HUES6 (cell line): ENCODE measurements around the gene ATP8A2.

ENCODE experiments used
- H3K27ac ChIP-seq: 2 replicates; pipeline ENCODE4 v1.7.0; 2013; ENCODE audit warnings: low read depth, mild to moderate bottlenecking, low read length, inconsistent platforms
- H3K27me3 ChIP-seq: 2 replicates; pipeline ENCODE4 v1.6.1; 2013; ENCODE audit warnings: low read length; ENCODE audit not compliant: control insufficient read depth, insufficient read depth
- H3K36me3 ChIP-seq: 2 replicates; pipeline ENCODE4 v1.6.1; 2013; ENCODE audit warnings: low read length; ENCODE audit not compliant: control insufficient read depth, insufficient read depth
- H3K4me1 ChIP-seq: 2 replicates; pipeline ENCODE4 v1.6.1; 2013; ENCODE audit warnings: low read length; ENCODE audit not compliant: control insufficient read depth, insufficient read depth
- H3K4me3 ChIP-seq: 2 replicates; pipeline ENCODE4 v1.5.1; 2013; ENCODE audit warnings: low read depth, low read length
- H3K9ac ChIP-seq: one replicate; pipeline ENCODE4 v1.6.1; 2013; ENCODE audit warnings: mild to moderate bottlenecking, low read length
- H3K9me3 ChIP-seq: 2 replicates; pipeline ENCODE4 v1.6.1; 2013; ENCODE audit warnings: low read depth, low read length; ENCODE audit not compliant: control insufficient read depth, insufficient read depth

ATP8A2 gene

GRCh38 chr13:26048741-26049140, 677.0 kb downstream of the ATP8A2 start:
- peaks cover 6% of the 10 kb centered on the region for H3K4me1 ChIP-seq
- H3K9ac ChIP-seq, result no peak overlapping the region
- no peak overlapping the region for H3K27ac ChIP-seq
- H3K9me3 ChIP-seq, result no peaks in the 10 kb centered on the region
- H3K36me3 ChIP-seq, result peaks cover 5% of the 10 kb centered on the region; the same call in 1 of the 2 replicates
- H3K27me3 ChIP-seq, result peaks cover 70% of the 10 kb centered on the region
- H3K4me3 ChIP-seq, result peak overlapping the region; percentile 62

GRCh38 chr13:26050568-26051230, 678.9 kb downstream of the ATP8A2 start:
- Histone ChIP-seq H3K9ac (no peak overlapping the region), H3K4me3 (peak overlapping the region; percentile 62)

GRCh38 chr13:26051231-26051656, 679.5 kb downstream of the ATP8A2 start:
- H3K27me3 ChIP-seq, result peaks cover 77% of the 10 kb centered on the region
- H3K27ac ChIP-seq, result no peak overlapping the region
- peak overlapping the region; percentile 62 for H3K4me3 ChIP-seq
- peaks cover 6% of the 10 kb centered on the region for H3K4me1 ChIP-seq
- H3K36me3 ChIP-seq, result peaks cover 5% of the 10 kb centered on the region; the same call in 1 of the 2 replicates
- no peaks in the 10 kb centered on the region for H3K9me3 ChIP-seq
- H3K9ac ChIP-seq, result peak overlapping the region; percentile 48

More at GRCh38 chr13:26050568-26051230, 678.9 kb downstream of the ATP8A2 start:
- peaks cover 5% of the 10 kb centered on the region; the same call in 1 of the 2 replicates for H3K36me3 ChIP-seq
- no peaks in the 10 kb centered on the region for H3K9me3 ChIP-seq
- peaks cover 72% of the 10 kb centered on the region for H3K27me3 ChIP-seq
- peaks cover 6% of the 10 kb centered on the region for H3K4me1 ChIP-seq
- H3K27ac ChIP-seq, result no peak overlapping the region

- Histone ChIP-seq H3K4me3 (peak within 1 kb of the TSS; percentile 62), H3K4me1 (peaks cover 6% of the 10 kb centered on the region), H3K27ac (no peak within 1 kb of the TSS), H3K9me3 (no peaks in the 10 kb centered on the region), H3K36me3 (peaks cover 2% of the 10 kb centered on the region; the same call in 1 of the 2 replicates), H3K9ac (peak within 1 kb of the TSS; percentile 48), H3K27me3 (peaks cover 78% of the 10 kb centered on the region)
Observed at GRCh38 chr13:26051657-26052311, 680.0 kb downstream of the ATP8A2 start, which contains the start of gene SHISA2. SHISA2 (minus strand) TSS chr13:26052016; CDS start chr13:26050975, 1,041 bp downstream.

- no peak overlapping the region for H3K27ac ChIP-seq
- H3K9me3 ChIP-seq, result no peaks in the 10 kb centered on the region
- peak overlapping the region; percentile 62 for H3K4me3 ChIP-seq
- H3K36me3 ChIP-seq, result no peaks in the 10 kb centered on the region
- H3K9ac ChIP-seq, result no peak overlapping the region
- peaks cover 6% of the 10 kb centered on the region for H3K4me1 ChIP-seq
- H3K27me3 ChIP-seq, result peaks cover 73% of the 10 kb centered on the region
Observed at GRCh38 chr13:26052337-26052736, 680.6 kb downstream of the ATP8A2 start.

GRCh38 chr13:26053418-26053980, 681.7 kb downstream of the ATP8A2 start:
- no peaks in the 10 kb centered on the region for H3K36me3 ChIP-seq
- no peak overlapping the region for H3K4me3 ChIP-seq
- H3K9me3 ChIP-seq, result no peaks in the 10 kb centered on the region
- H3K27me3 ChIP-seq, result peaks cover 62% of the 10 kb centered on the region
- peaks cover 6% of the 10 kb centered on the region for H3K4me1 ChIP-seq
- no peak overlapping the region for H3K9ac ChIP-seq
- no peak overlapping the region for H3K27ac ChIP-seq

- H3K9ac ChIP-seq, result no peak overlapping the region
- no peaks in the 10 kb centered on the region for H3K36me3 ChIP-seq
- H3K9me3 ChIP-seq, result no peaks in the 10 kb centered on the region
- H3K27me3 ChIP-seq, result peaks cover 48% of the 10 kb centered on the region
- H3K4me1 ChIP-seq, result no peaks in the 10 kb centered on the region
- H3K27ac ChIP-seq, result no peak overlapping the region
- H3K4me3 ChIP-seq, result no peak overlapping the region
Observed at GRCh38 chr13:26054896-26055295, 683.1 kb downstream of the ATP8A2 start.

GRCh38 chr13:26058704-26059103, 686.9 kb downstream of the ATP8A2 start:
- Histone ChIP-seq H3K27ac (no peak overlapping the region), H3K27me3 (peaks cover 12% of the 10 kb centered on the region), H3K36me3 (no peaks in the 10 kb centered on the region), H3K4me1 (no peaks in the 10 kb centered on the region), H3K9me3 (no peaks in the 10 kb centered on the region), H3K4me3 (no peak overlapping the region), H3K9ac (no peak overlapping the region)

GRCh38 chr13:26060357-26060756, 688.6 kb downstream of the ATP8A2 start:
- Histone ChIP-seq H3K27ac (no peak overlapping the region), H3K9me3 (no peaks in the 10 kb centered on the region), H3K9ac (no peak overlapping the region)

GRCh38 chr13:26061256-26061655, 689.5 kb downstream of the ATP8A2 start:
- H3K9me3 ChIP-seq, result no peaks in the 10 kb centered on the region
- H3K4me1 ChIP-seq, result no peaks in the 10 kb centered on the region
- no peaks in the 10 kb centered on the region for H3K36me3 ChIP-seq
- H3K4me3 ChIP-seq, result no peak overlapping the region
- H3K27me3 ChIP-seq, result peaks cover 4% of the 10 kb centered on the region; the same call in 1 of the 2 replicates
- no peak overlapping the region for H3K27ac ChIP-seq
- H3K9ac ChIP-seq, result no peak overlapping the region

More at GRCh38 chr13:26060357-26060756, 688.6 kb downstream of the ATP8A2 start:
- Histone ChIP-seq H3K36me3 (no peaks in the 10 kb centered on the region), H3K27me3 (peaks cover 11% of the 10 kb centered on the region; the same call in 1 of the 2 replicates), H3K4me3 (no peak overlapping the region), H3K4me1 (no peaks in the 10 kb centered on the region)

- no peaks in the 10 kb centered on the region for H3K9me3 ChIP-seq
- H3K4me1 ChIP-seq, result no peaks in the 10 kb centered on the region
- no peak overlapping the region for H3K9ac ChIP-seq
- no peak overlapping the region for H3K27ac ChIP-seq
- no peaks in the 10 kb centered on the region for H3K36me3 ChIP-seq
- no peak overlapping the region for H3K4me3 ChIP-seq
- H3K27me3 ChIP-seq, result no peaks in the 10 kb centered on the region
Observed at GRCh38 chr13:26061947-26062346, 690.2 kb downstream of the ATP8A2 start.
